GM23338 (cell line): ENCODE data around the gene SLC2A11. TPM values are rescaled to one million over a fixed set of nuclear protein-coding genes. Genes with fewer than 3 reads are reported as not detected.

Source experiments
- ATAC-seq: fragments of 200-7000 bp; cut with Tn5 transposase; 3 replicates; pipeline ENCODE4 v1.9.1; 2020
- DNase-seq: peaks from one replicate; pipeline ENCODE4 v3.0.0-alpha.2; 2015; ENCODE audit warnings: low spot score
- H2AFZ ChIP-seq: fragments of 200-600 bp; sonication (generic); 2 replicates; pipeline ENCODE4 v1.8.0; 2016; ENCODE audit warnings: antibody characterized with exemption, mild to moderate bottlenecking, moderate library complexity
- H3F3A ChIP-seq: fragments of 200-600 bp; sonication (generic); replicated peaks from 2 replicates; pipeline ENCODE4 v1.8.0; 2017; ENCODE audit warnings: antibody characterized with exemption, mixed run types, low read depth
- H3K27ac ChIP-seq: fragments of 200-600 bp; sonication (generic); 2 replicates; pipeline ENCODE4 v1.6.1; 2016; ENCODE audit warnings: low read depth
- H3K27me3 ChIP-seq: fragments of 200-600 bp; sonication (generic); 2 replicates; pipeline ENCODE4 v1.8.0; 2016; ENCODE audit warnings: mild to moderate bottlenecking, mixed run types, moderate library complexity; ENCODE audit not compliant: insufficient read depth
- H3K36me3 ChIP-seq: fragments of 200-600 bp; sonication (generic); 2 replicates; pipeline ENCODE4 v1.8.0; 2016; ENCODE audit warnings: mild to moderate bottlenecking; ENCODE audit not compliant: insufficient read depth
- H3K4me1 ChIP-seq: fragments of 200-600 bp; sonication (generic); 2 replicates; pipeline ENCODE4 v1.8.0; 2016; ENCODE audit warnings: mild to moderate bottlenecking, moderate library complexity; ENCODE audit not compliant: insufficient read depth
- H3K4me2 ChIP-seq: fragments of 200-600 bp; sonication (generic); 2 replicates; pipeline ENCODE4 v1.7.1; 2017; ENCODE audit warnings: mixed run types
- H3K4me3 ChIP-seq: fragments of 200-600 bp; sonication (generic); 2 replicates; pipeline ENCODE4 v1.6.1; 2016; ENCODE audit warnings: mixed run types
- H3K79me2 ChIP-seq: fragments of 200-600 bp; sonication (generic); replicated peaks from 2 replicates; pipeline ENCODE4 v1.8.0; 2017; ENCODE audit warnings: mild to moderate bottlenecking; ENCODE audit not compliant: insufficient read depth
- H3K9me2 ChIP-seq: fragments of 200-600 bp; sonication (generic); 2 replicates; pipeline ENCODE4 v1.8.0; 2017; ENCODE audit not compliant: insufficient read depth
- H4K20me1 ChIP-seq: fragments of 200-600 bp; sonication (generic); replicated peaks from 2 replicates; pipeline ENCODE4 v1.8.0; 2017; ENCODE audit warnings: mild to moderate bottlenecking; ENCODE audit not compliant: insufficient read depth
- H3K27ac Mint-ChIP-seq: 2 replicates; pipeline ENCODE4 v1.8.0; 2020; ENCODE audit warnings: inconsistent platforms, mild to moderate bottlenecking, moderate library complexity, mixed read lengths
- H3K27me3 Mint-ChIP-seq: 3 replicates; pipeline ENCODE4 v1.8.0; 2022; ENCODE audit warnings: low read depth, mild to moderate bottlenecking, moderate library complexity, mixed read lengths, inconsistent platforms; ENCODE audit not compliant: insufficient read depth, poor library complexity
- H3K36me3 Mint-ChIP-seq: 3 replicates; pipeline ENCODE4 v1.8.0; 2021; ENCODE audit warnings: low read depth, mild to moderate bottlenecking, inconsistent platforms, moderate library complexity, mixed read lengths
- H3K4me1 Mint-ChIP-seq: 3 replicates; pipeline ENCODE4 v1.8.0; 2020; ENCODE audit warnings: mild to moderate bottlenecking, inconsistent platforms, mixed read lengths
- H3K4me3 Mint-ChIP-seq: 3 replicates; pipeline ENCODE4 v1.8.0; 2021; ENCODE audit warnings: moderate library complexity, mild to moderate bottlenecking, inconsistent platforms, mixed read lengths
- H3K9me3 Mint-ChIP-seq: 3 replicates; pipeline ENCODE4 v1.8.0; 2020; ENCODE audit warnings: moderate library complexity, mild to moderate bottlenecking, inconsistent platforms, mixed read lengths
- CTCF ChIP-seq, 2 experiments: fragments of 200-600 bp in 1 of 2; sonication (generic) in 1 of 2; conservative IDR thresholded peaks; 2 replicates each; pipeline versions ENCODE4 v1.5.1 to v1.6.1; 2016 to 2017; ENCODE audit warnings: antibody characterized with exemption in 2 of 2, low read depth in 2 of 2, mild to moderate bottlenecking in 2 of 2, moderate library complexity in 1 of 2
- EZH2phosphoT487 ChIP-seq: fragments of 200-600 bp; sonication (generic); IDR thresholded peaks from one replicate; pipeline ENCODE4 v1.8.1; 2018; ENCODE audit warnings: antibody characterized with exemption; ENCODE audit not compliant: unreplicated experiment
- JUNB ChIP-seq: IDR thresholded peaks from one replicate; pipeline ENCODE4 v1.6.1; 2016; ENCODE audit warnings: antibody characterized with exemption; ENCODE audit not compliant: unreplicated experiment
- NANOG ChIP-seq: IDR thresholded peaks from 2 replicates; pipeline ENCODE4 v1.6.1; 2016; ENCODE audit warnings: antibody characterized with exemption, borderline replicate concordance
- POLR2AphosphoS5 ChIP-seq: IDR thresholded peaks from 2 replicates; pipeline ENCODE4 v1.6.1; 2016; ENCODE audit warnings: antibody characterized with exemption, low read depth
- REST ChIP-seq: IDR thresholded peaks from one replicate; pipeline ENCODE4 v1.6.1; 2018; ENCODE audit warnings: antibody characterized with exemption; ENCODE audit not compliant: unreplicated experiment
- ZNF114 ChIP-seq: fragments of 250-450 bp; sonication (Bioruptor Pico); IDR thresholded peaks from 2 replicates; pipeline ENCODE4 v1.5.0; 2020; ENCODE audit warnings: mild to moderate bottlenecking, moderate library complexity
- ZNF462 ChIP-seq: fragments of 250-450 bp; sonication (Bioruptor Pico); IDR thresholded peaks from 2 replicates; pipeline ENCODE4 v1.5.0; 2020; ENCODE audit warnings: mild to moderate bottlenecking, moderate library complexity
- polyA plus RNA-seq: library from polyadenylated mRNA; unstranded; fragments of >200 nt; fragmentation: Nextera tagmentation; extraction: Ambion mirVana; gene quantifications from 2 replicates; pipeline ENCODE4 v1.2.1, GENCODE V29; 2016
- total RNA-seq: library from RNA; depleted of rRNA; stranded (reverse); fragments of >200 nt; shearing (Covaris generic); gene quantifications from 2 replicates; pipeline ENCODE4 v1.2.3, GENCODE V29; 2014

Gene SLC2A11
- total and polyA plus RNA-seq, 2 experiments from 2014 or later = 7.1 to 21.8 TPM

GRCh38 chr22:23834406-23834792, 23.3 kb upstream of the SLC2A11 start:
- no peak overlapping the region for H3K4me3 ChIP-seq
- H3K36me3 ChIP-seq = no peaks in the 10 kb centered on the region
- H3F3A ChIP-seq = peaks cover 6% of the 10 kb centered on the region; the same call in 1 of the 2 replicates
- H3K36me3 Mint-ChIP-seq = peaks cover 25% of the 10 kb centered on the region
- H3K27me3 Mint-ChIP-seq = peaks cover 18% of the 10 kb centered on the region
- no peak overlapping the region for H2AFZ ChIP-seq
- no peaks in the 10 kb centered on the region for H3K9me2 ChIP-seq
- peaks cover 6% of the 10 kb centered on the region; the same call in 1 of the 2 replicates for H3K4me1 ChIP-seq
- no peaks in the 10 kb centered on the region for H3K79me2 ChIP-seq
- no peak overlapping the region for H3K27ac ChIP-seq
- no peak for ATAC-seq
- no peak for DNase-seq
- TF ChIP-seq CTCF (conservative IDR thresholded peaks at IDR 0.05; ENCODE audit: low read depth in 2 of 2) = no peak
- TF ChIP-seq JUNB = no peak
- TF ChIP-seq EZH2phosphoT487 = no peak
- TF ChIP-seq ZNF114 = no peak
- TF ChIP-seq REST = no peak
- no peak for TF ChIP-seq POLR2AphosphoS5
- TF ChIP-seq NANOG = no peak
- no peak for TF ChIP-seq ZNF462 (CRISPR knock-in tag)
- peaks cover 3% of the 10 kb centered on the region; the same call in 2 of the 3 replicates for H3K9me3 Mint-ChIP-seq
- no peaks in the 10 kb centered on the region for H3K27me3 ChIP-seq
- peaks cover 11% of the 10 kb centered on the region for H3K4me1 Mint-ChIP-seq
- no peak overlapping the region for H3K27ac Mint-ChIP-seq
- peaks cover 8% of the 10 kb centered on the region; the same call in 1 of the 2 replicates for H4K20me1 ChIP-seq
- H3K4me3 Mint-ChIP-seq = no peak overlapping the region
- H3K4me2 ChIP-seq = no peak overlapping the region
